ENCODE measurements around the gene ENOSF1. TPM values are rescaled to one million over a fixed set of nuclear protein-coding genes. Genes with fewer than 3 reads are reported as not detected.

The ENOSF1 gene
- total and polyA plus RNA-seq, 2 of the 4 experiments (the other 2 are of a cell fraction), result 12.2 to 12.6 TPM

DNA sequence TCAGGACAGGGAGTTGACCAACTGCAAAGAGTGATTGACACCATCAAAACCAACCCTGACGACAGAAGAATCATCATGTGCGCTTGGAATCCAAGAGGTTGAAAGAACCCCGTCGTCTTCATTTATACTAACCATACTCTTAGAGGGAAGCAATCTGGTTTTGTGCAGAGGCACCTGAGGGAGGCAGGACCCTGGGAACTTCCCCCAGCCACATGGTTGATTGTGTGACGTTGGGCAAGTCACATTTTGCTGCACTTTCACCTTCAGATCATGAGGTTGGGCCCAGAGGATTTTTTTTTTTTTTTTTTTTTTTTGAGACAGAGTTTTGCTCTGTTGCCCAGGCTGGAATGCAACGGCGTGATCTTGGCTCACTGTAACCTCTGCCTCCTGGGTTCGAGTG lies 43.4 kb downstream of the ENOSF1 start:
- no peak overlapping the region for H2BK20ac ChIP-seq (ENCODE audit: low read depth, low read length)
- no peak overlapping the region for H3K4me3 ChIP-seq (ENCODE audit: insufficient read depth, low read depth, low read length)
- H4K5ac ChIP-seq (ENCODE audit: low read depth, low read length), result no peak overlapping the region
- peaks cover 36% of the 10 kb centered on the region for H3K36me3 ChIP-seq (ENCODE audit: control insufficient read depth, insufficient read depth, low read length)
- H3K27ac ChIP-seq (ENCODE audit: insufficient read depth, low read length), result no peak overlapping the region
- no peak overlapping the region for H2AK5ac ChIP-seq (ENCODE audit: low read depth, low read length)
- H4K91ac ChIP-seq (ENCODE audit: insufficient read depth, low read depth, low read length), result no peak overlapping the region
- peaks cover 8 to 27% of the 10 kb centered on the region in 2 experiments for H3K79me1 ChIP-seq (ENCODE audit: low read depth in 1 of 2, low read length in 2 of 2)
- H4K8ac ChIP-seq (ENCODE audit: low read depth in 2 of 2, low read length in 2 of 2), result no peak overlapping the region
- no peak overlapping the region for H3K56ac ChIP-seq (ENCODE audit: extremely low read depth, insufficient read depth, low read length)
- H2AFZ ChIP-seq (replicated peaks; ENCODE audit: low read length, poor library complexity), result no peak overlapping the region
- H3K14ac ChIP-seq (replicated peaks; ENCODE audit: low read depth, low read length), result no peak overlapping the region
- POLR2A ChIA-PET (ENCODE audit: unreplicated experiment), result no interaction called here
- H2BK15ac ChIP-seq (ENCODE audit: low read depth, low read length), result no peak overlapping the region
- in situ Hi-C loops (cut with MboI; ENCODE audit: low sequenced_read_pairs) (no loop called here), intact Hi-C loops (cut with micrococcal nuclease) (no loop called here), dilution Hi-C loops (cut with HindIII; ENCODE audit: low sequenced_read_pairs, unreplicated experiment) (no loop called here)
- CTCF ChIA-PET, result no interaction called here
- no peaks in the 10 kb centered on the region for H3K9me3 ChIP-seq (ENCODE audit: control insufficient read depth, insufficient read depth, low read length)
- H3K4ac ChIP-seq (ENCODE audit: low read depth, low read length), result no peak overlapping the region
- no peak overlapping the region for H3K18ac ChIP-seq (ENCODE audit: low read depth, low read length)
- H2BK120ac ChIP-seq (ENCODE audit: low read depth, low read length), result no peak overlapping the region
- no CpG with 5 or more reads among the region's 8 CpGs for WGBS, 2 experiments (ENCODE audit: extremely low coverage in 2 of 2, insufficient read length in 1 of 2)
- no peaks in the 10 kb centered on the region for H3K4me1 ChIP-seq (ENCODE audit: control insufficient read depth, insufficient read depth, low read length)
- H3K9me1 ChIP-seq (ENCODE audit: insufficient read depth, low read length), result no peaks in the 10 kb centered on the region
- BruUV-seq (replicated peaks), result no TSS peak
- no peak for DNase-seq
- H4K20me1 ChIP-seq (ENCODE audit: insufficient read depth, low read length), result peaks cover 6% of the 10 kb centered on the region
- no peak overlapping the region for H2BK5ac ChIP-seq (ENCODE audit: low read depth, low read length, poor library complexity, severe bottlenecking)
- H3K4me2 ChIP-seq (ENCODE audit: low read depth, low read length), result no peak overlapping the region
- H3K9ac ChIP-seq (ENCODE audit: low read depth, low read length), result no peak overlapping the region
- no peak overlapping the region for H2AK9ac ChIP-seq (replicated peaks; ENCODE audit: low read depth, low read length, poor library complexity)
- H3K27me3 ChIP-seq (ENCODE audit: control insufficient read depth, insufficient read depth, low read length), result no peaks in the 10 kb centered on the region
- no peak for TF ChIP-seq MAZ (IDR thresholded peaks at IDR 0.05; ENCODE audit: borderline replicate concordance, low read depth, low read length)
- no peak for TF ChIP-seq CHD1 (IDR thresholded peaks at IDR 0.05; ENCODE audit: low read depth, low read length)
- no peak for TF ChIP-seq ELK1 (IDR thresholded peaks at IDR 0.05; ENCODE audit: borderline replicate concordance, low read depth, low read length)
- no peak for TF ChIP-seq RAD21 (IDR thresholded peaks at IDR 0.05; ENCODE audit: low read length)
- TF ChIP-seq MXI1 (IDR thresholded peaks at IDR 0.05; ENCODE audit: borderline replicate concordance, low read depth, low read length), result no peak
- TF ChIP-seq CTCF (conservative IDR thresholded peaks at IDR 0.05; ENCODE audit: low read depth, low read length), result no peak
- TF ChIP-seq BHLHE40 (IDR thresholded peaks at IDR 0.05; ENCODE audit: low read depth, low read length), result no peak
- TF ChIP-seq, protein P1, sequence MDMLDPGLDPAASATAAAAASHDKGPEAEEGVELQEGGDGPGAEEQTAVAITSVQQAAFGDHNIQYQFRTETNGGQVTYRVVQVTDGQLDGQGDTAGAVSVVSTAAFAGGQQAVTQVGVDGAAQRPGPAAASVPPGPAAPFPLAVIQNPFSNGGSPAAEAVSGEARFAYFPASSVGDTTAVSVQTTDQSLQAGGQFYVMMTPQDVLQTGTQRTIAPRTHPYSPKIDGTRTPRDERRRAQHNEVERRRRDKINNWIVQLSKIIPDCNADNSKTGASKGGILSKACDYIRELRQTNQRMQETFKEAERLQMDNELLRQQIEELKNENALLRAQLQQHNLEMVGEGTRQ (IDR thresholded peaks at IDR 0.05; ENCODE audit: low read depth, low read length), result no peak
- no peak for TF ChIP-seq POLR2A (IDR thresholded peaks at IDR 0.05; ENCODE audit: low read depth, low read length)
- TF ChIP-seq NFE2L2 (IDR thresholded peaks at IDR 0.05; ENCODE audit: low read depth, low read length), result no peak
- no peak for ATAC-seq (ENCODE audit: low read depth)
- H3K23ac ChIP-seq (ENCODE audit: low read depth, low read length), result no peak overlapping the region
